DND-41 (cell line): ENCODE data around the gene OR7C1.

Source experiments
- EZH2 ChIP-seq: IDR thresholded peaks from 3 replicates; pipeline ENCODE4 v1.6.1; 2012; ENCODE audit warnings: borderline replicate concordance, low read depth, mild to moderate bottlenecking, moderate library complexity, low read length, inconsistent platforms; ENCODE audit not compliant: severe bottlenecking
- TF ChIP-seq, protein P1 (sequence below): IDR thresholded peaks from 2 replicates; pipeline ENCODE4 v1.5.1; 2012; ENCODE audit warnings: borderline replicate concordance, low read length, moderate library complexity, mild to moderate bottlenecking; ENCODE audit not compliant: poor library complexity, severe bottlenecking; ENCODE audit errors: extremely low read depth

- TF ChIP-seq, protein P1, sequence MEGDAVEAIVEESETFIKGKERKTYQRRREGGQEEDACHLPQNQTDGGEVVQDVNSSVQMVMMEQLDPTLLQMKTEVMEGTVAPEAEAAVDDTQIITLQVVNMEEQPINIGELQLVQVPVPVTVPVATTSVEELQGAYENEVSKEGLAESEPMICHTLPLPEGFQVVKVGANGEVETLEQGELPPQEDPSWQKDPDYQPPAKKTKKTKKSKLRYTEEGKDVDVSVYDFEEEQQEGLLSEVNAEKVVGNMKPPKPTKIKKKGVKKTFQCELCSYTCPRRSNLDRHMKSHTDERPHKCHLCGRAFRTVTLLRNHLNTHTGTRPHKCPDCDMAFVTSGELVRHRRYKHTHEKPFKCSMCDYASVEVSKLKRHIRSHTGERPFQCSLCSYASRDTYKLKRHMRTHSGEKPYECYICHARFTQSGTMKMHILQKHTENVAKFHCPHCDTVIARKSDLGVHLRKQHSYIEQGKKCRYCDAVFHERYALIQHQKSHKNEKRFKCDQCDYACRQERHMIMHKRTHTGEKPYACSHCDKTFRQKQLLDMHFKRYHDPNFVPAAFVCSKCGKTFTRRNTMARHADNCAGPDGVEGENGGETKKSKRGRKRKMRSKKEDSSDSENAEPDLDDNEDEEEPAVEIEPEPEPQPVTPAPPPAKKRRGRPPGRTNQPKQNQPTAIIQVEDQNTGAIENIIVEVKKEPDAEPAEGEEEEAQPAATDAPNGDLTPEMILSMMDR: no peak
- TF ChIP-seq EZH2: no peak
Measured at GRCh38 chr19:14748601-14749000, 86.4 kb downstream of the OR7C1 start.
